ENCODE data around the gene GABRB2.
"Not testable (repeated sequence)": the region's sequence is repeated elsewhere in the genome, so short reads cannot be mapped to it uniquely, and the experiment has no call there.

GABRB2 gene

GRCh38 chr5:161546470-161547301 is at the start of gene GABRB2:
Gene GABRB2, minus strand, starts transcription at chr5:161546725. Its CDS starts 82 bp downstream, at chr5:161546643.
- no peak for DNase-seq

- no peak for DNase-seq
Observed at GRCh38 chr5:161585798-161586197, 39.3 kb upstream of the GABRB2 start.

GRCh38 chr5:161580621-161581020 is 34.1 kb upstream of the GABRB2 start:
- no peak for DNase-seq

- no peak for DNase-seq
Observed at GRCh38 chr5:161572914-161573313, 26.4 kb upstream of the GABRB2 start.

- no peak for DNase-seq
Observed at GRCh38 chr5:161566081-161566480, 19.6 kb upstream of the GABRB2 start.

GRCh38 chr5:161562446-161562845 is 15.9 kb upstream of the GABRB2 start:
- DNase-seq = no peak

- no peak for DNase-seq
Observed at GRCh38 chr5:161549106-161549505, 2.6 kb upstream of the GABRB2 start.

GRCh38 chr5:161548487-161549094 is 2.1 kb upstream of the GABRB2 start:
- DNase-seq = no peak

- DNase-seq = no peak
Observed at GRCh38 chr5:161547738-161548486, 1.4 kb upstream of the GABRB2 start.

GRCh38 chr5:161547406-161547737 is 847 bp upstream of the GABRB2 start:
- no peak for DNase-seq

GRCh38 chr5:161546095-161546469 is 443 bp downstream of the GABRB2 start:
- DNase-seq = no peak

- no peak for DNase-seq
Observed at GRCh38 chr5:161545344-161546094, 1.0 kb downstream of the GABRB2 start.

- no peak for DNase-seq
Observed at GRCh38 chr5:161544350-161544765, 2.2 kb downstream of the GABRB2 start.

- no peak for DNase-seq
Observed at GRCh38 chr5:161539016-161539415, 7.5 kb downstream of the GABRB2 start.

- no peak for DNase-seq
Observed at GRCh38 chr5:161535762-161536161, 10.8 kb downstream of the GABRB2 start.

- DNase-seq = no peak
Observed at GRCh38 chr5:161530700-161531099, 15.8 kb downstream of the GABRB2 start.

GRCh38 chr5:161513942-161514341 is 32.6 kb downstream of the GABRB2 start:
- DNase-seq = no peak

- DNase-seq = no peak
Observed at GRCh38 chr5:161507591-161507990, 38.9 kb downstream of the GABRB2 start.

GRCh38 chr5:161505160-161505559 is 41.4 kb downstream of the GABRB2 start:
- DNase-seq = not testable (repeated sequence)

- no peak for DNase-seq
Observed at GRCh38 chr5:161498531-161498930, 48.0 kb downstream of the GABRB2 start.

- DNase-seq = no peak
Observed at GRCh38 chr5:161483721-161484120, 62.8 kb downstream of the GABRB2 start.

GRCh38 chr5:161481922-161482321 is 64.6 kb downstream of the GABRB2 start:
- DNase-seq = no peak
